ENCODE results near the gene HOXB5.

The HOXB5 gene

GRCh38 chr17:48561884-48562810 lies 31.4 kb downstream of the HOXB5 start:
- H3K36me3 ChIP-seq (ENCODE audit: control insufficient read depth, insufficient read depth, low read length): no peaks in the 10 kb centered on the region
- peaks cover 21% of the 10 kb centered on the region for H3K4me1 ChIP-seq (ENCODE audit: control insufficient read depth, insufficient read depth, low read length, poor library complexity, severe bottlenecking)
- H3K27ac ChIP-seq (ENCODE audit: low read depth, low read length, severe bottlenecking): no peak overlapping the region
- H3K9me3 ChIP-seq (ENCODE audit: control insufficient read depth, low read length): no peaks in the 10 kb centered on the region
- 42 to 55% methylated on average over 9 to 10 of the region's 15 CpGs for WGBS, 2 experiments (ENCODE audit: insufficient coverage in 2 of 2)
- no peak overlapping the region for H3K4me3 ChIP-seq (ENCODE audit: extremely low read depth, insufficient read depth, low read length, poor library complexity, severe bottlenecking)

GRCh38 chr17:48559840-48560817 lies 33.5 kb downstream of the HOXB5 start:
- Histone ChIP-seq H3K36me3 (ENCODE audit: control insufficient read depth, insufficient read depth, low read length) (no peaks in the 10 kb centered on the region), H3K9me3 (ENCODE audit: control insufficient read depth, low read length) (no peaks in the 10 kb centered on the region), H3K4me3 (ENCODE audit: extremely low read depth, insufficient read depth, low read length, poor library complexity, severe bottlenecking) (no peak overlapping the region), H3K4me1 (ENCODE audit: control insufficient read depth, insufficient read depth, low read length, poor library complexity, severe bottlenecking) (peaks cover 32% of the 10 kb centered on the region), H3K27ac (ENCODE audit: low read depth, low read length, severe bottlenecking) (peak overlapping the region; percentile 37)
- WGBS, 2 experiments (ENCODE audit: insufficient coverage in 2 of 2): 21 to 22% methylated on average over 9 to 10 of the region's 14 CpGs

GRCh38 chr17:48559122-48559839 lies 34.3 kb downstream of the HOXB5 start:
- peak overlapping the region; percentile 37 for H3K27ac ChIP-seq (ENCODE audit: low read depth, low read length, severe bottlenecking)
- WGBS, 2 experiments (ENCODE audit: insufficient coverage in 2 of 2): 13 to 16% methylated on average over 3 to 10 of the region's 16 CpGs

GRCh38 chr17:48558831-48559121 lies 34.8 kb downstream of the HOXB5 start:
- peaks cover 24% of the 10 kb centered on the region for H3K4me1 ChIP-seq (ENCODE audit: control insufficient read depth, insufficient read depth, low read length, poor library complexity, severe bottlenecking)

More at GRCh38 chr17:48559122-48559839, 34.3 kb downstream of the HOXB5 start:
- Histone ChIP-seq H3K4me1 (ENCODE audit: control insufficient read depth, insufficient read depth, low read length, poor library complexity, severe bottlenecking) (peaks cover 24% of the 10 kb centered on the region), H3K4me3 (ENCODE audit: extremely low read depth, insufficient read depth, low read length, poor library complexity, severe bottlenecking) (no peak overlapping the region), H3K9me3 (ENCODE audit: control insufficient read depth, low read length) (no peaks in the 10 kb centered on the region), H3K36me3 (ENCODE audit: control insufficient read depth, insufficient read depth, low read length) (no peaks in the 10 kb centered on the region)

GRCh38 chr17:48558057-48558830 lies 35.3 kb downstream of the HOXB5 start:
- H3K4me1 ChIP-seq (ENCODE audit: control insufficient read depth, insufficient read depth, low read length, poor library complexity, severe bottlenecking): peaks cover 25% of the 10 kb centered on the region
- whole genome bisulfite sequencing, 2 experiments (ENCODE audit: insufficient coverage in 2 of 2): 16 to 27% methylated on average over 4 to 5 of the region's 13 CpGs
- H3K36me3 ChIP-seq (ENCODE audit: control insufficient read depth, insufficient read depth, low read length): no peaks in the 10 kb centered on the region
- no peak overlapping the region for H3K4me3 ChIP-seq (ENCODE audit: extremely low read depth, insufficient read depth, low read length, poor library complexity, severe bottlenecking)
- no peaks in the 10 kb centered on the region for H3K9me3 ChIP-seq (ENCODE audit: control insufficient read depth, low read length)
- peak overlapping the region; percentile 18 for H3K27ac ChIP-seq (ENCODE audit: low read depth, low read length, severe bottlenecking)

More at GRCh38 chr17:48558831-48559121, 34.8 kb downstream of the HOXB5 start:
- H3K27ac ChIP-seq (ENCODE audit: low read depth, low read length, severe bottlenecking): no peak overlapping the region
- no peaks in the 10 kb centered on the region for H3K9me3 ChIP-seq (ENCODE audit: control insufficient read depth, low read length)
- whole genome bisulfite sequencing, 2 experiments (ENCODE audit: insufficient coverage in 2 of 2): 11 to 25% methylated on average over 1 to 2 of the region's 2 CpGs
- H3K36me3 ChIP-seq (ENCODE audit: control insufficient read depth, insufficient read depth, low read length): no peaks in the 10 kb centered on the region
- no peak overlapping the region for H3K4me3 ChIP-seq (ENCODE audit: extremely low read depth, insufficient read depth, low read length, poor library complexity, severe bottlenecking)

GRCh38 chr17:48556576-48557401 lies 36.8 kb downstream of the HOXB5 start:
- peak overlapping the region; percentile 71 for H3K27ac ChIP-seq (ENCODE audit: low read depth, low read length, severe bottlenecking)
- peaks cover 10% of the 10 kb centered on the region for H3K36me3 ChIP-seq (ENCODE audit: control insufficient read depth, insufficient read depth, low read length)
- no peak overlapping the region for H3K4me3 ChIP-seq (ENCODE audit: extremely low read depth, insufficient read depth, low read length, poor library complexity, severe bottlenecking)
- H3K9me3 ChIP-seq (ENCODE audit: control insufficient read depth, low read length): no peaks in the 10 kb centered on the region
- peaks cover 33% of the 10 kb centered on the region for H3K4me1 ChIP-seq (ENCODE audit: control insufficient read depth, insufficient read depth, low read length, poor library complexity, severe bottlenecking)
- 18 to 26% methylated on average over 4 to 5 of the region's 7 CpGs for WGBS, 2 experiments (ENCODE audit: insufficient coverage in 2 of 2)

GRCh38 chr17:48556229-48556575 lies 37.4 kb downstream of the HOXB5 start:
- WGBS, 2 experiments (ENCODE audit: insufficient coverage in 2 of 2): 7 to 17% methylated on average over 2 of the region's 5 CpGs
- Histone ChIP-seq H3K27ac (ENCODE audit: low read depth, low read length, severe bottlenecking) (peak overlapping the region; percentile 71), H3K36me3 (ENCODE audit: control insufficient read depth, insufficient read depth, low read length) (peaks cover 13% of the 10 kb centered on the region), H3K9me3 (ENCODE audit: control insufficient read depth, low read length) (no peaks in the 10 kb centered on the region), H3K4me3 (ENCODE audit: extremely low read depth, insufficient read depth, low read length, poor library complexity, severe bottlenecking) (peak overlapping the region; percentile 43), H3K4me1 (ENCODE audit: control insufficient read depth, insufficient read depth, low read length, poor library complexity, severe bottlenecking) (peaks cover 39% of the 10 kb centered on the region)

GRCh38 chr17:48555258-48556228 lies 38.0 kb downstream of the HOXB5 start:
- H3K9me3 ChIP-seq (ENCODE audit: control insufficient read depth, low read length): no peaks in the 10 kb centered on the region
- peak overlapping the region; percentile 72 for H3K27ac ChIP-seq (ENCODE audit: low read depth, low read length, severe bottlenecking)
- peak overlapping the region; percentile 43 for H3K4me3 ChIP-seq (ENCODE audit: extremely low read depth, insufficient read depth, low read length, poor library complexity, severe bottlenecking)
- WGBS, 2 experiments (ENCODE audit: insufficient coverage in 2 of 2): 1 to 2% methylated on average over 12 to 28 of the region's 36 CpGs
- H3K36me3 ChIP-seq (ENCODE audit: control insufficient read depth, insufficient read depth, low read length): peaks cover 13% of the 10 kb centered on the region
- peaks cover 43% of the 10 kb centered on the region for H3K4me1 ChIP-seq (ENCODE audit: control insufficient read depth, insufficient read depth, low read length, poor library complexity, severe bottlenecking)
